CD14-positive monocyte (primary cell): ENCODE results near the gene ZNF407. TPM values are rescaled to one million over a fixed set of nuclear protein-coding genes. Genes with fewer than 3 reads are reported as not detected.

Experiments used
- DNase-seq, 3 donors: peaks; one replicate each; pipeline ENCODE4 v3.0.0-alpha.2; 2011 to 2022
- H2AFZ ChIP-seq: 2 replicates; pipeline ENCODE4 v1.6.0; 2012; ENCODE audit warnings: mild to moderate bottlenecking, low read depth, low read length, inconsistent platforms; ENCODE audit not compliant: insufficient read depth, poor library complexity, severe bottlenecking
- H3K27ac ChIP-seq, 2 donors: 1 replicate in 1 of 2; 2 replicates in 1 of 2; pipeline ENCODE4 v1.5.1; 2012 to 2013; ENCODE audit warnings: low read length in 2 of 2, control low read depth in 1 of 2, inconsistent platforms in 1 of 2, low read depth in 1 of 2, mild to moderate bottlenecking in 1 of 2
- H3K27me3 ChIP-seq, 2 donors: one replicate each; pipeline versions ENCODE4 v1.6.0 to v1.6.1; 2011 to 2013; ENCODE audit warnings: low read length in 2 of 2; ENCODE audit not compliant: control insufficient read depth in 2 of 2, insufficient read depth in 2 of 2
- H3K36me3 ChIP-seq, 2 donors: replicated peaks in 1 of 2; 1 replicate in 1 of 2; 2 replicates in 1 of 2; pipeline versions ENCODE4 v1.5.1 to v1.6.1; 2012 to 2013; ENCODE audit warnings: low read length in 2 of 2, control low read depth in 1 of 2, inconsistent platforms in 1 of 2, mild to moderate bottlenecking in 1 of 2; ENCODE audit not compliant: insufficient read depth in 2 of 2, control insufficient read depth in 1 of 2
- H3K4me1 ChIP-seq, 2 donors: 1 replicate in 1 of 2; 2 replicates in 1 of 2; pipeline versions ENCODE4 v1.5.1 to v1.6.1; 2012 to 2013; ENCODE audit warnings: low read length in 2 of 2, control low read depth in 1 of 2, inconsistent platforms in 1 of 2, mild to moderate bottlenecking in 1 of 2, moderate library complexity in 1 of 2; ENCODE audit not compliant: insufficient read depth in 2 of 2, control insufficient read depth in 1 of 2
- H3K4me2 ChIP-seq: replicated peaks from 2 replicates; pipeline ENCODE3; 2012; ENCODE audit warnings: low read length, moderate library complexity, mild to moderate bottlenecking; ENCODE audit not compliant: poor library complexity, severe bottlenecking; ENCODE audit errors: extremely low read depth
- H3K4me3 ChIP-seq, 3 experiments: fragments of 200-600 bp in 1 of 3; sonication (generic) in 1 of 3; replicated peaks in 1 of 3; 1 replicate in 2 of 3; 2 replicates in 1 of 3; pipeline ENCODE4 v1.5.1; 2011 to 2013; ENCODE audit warnings: low read length in 3 of 3, mild to moderate bottlenecking in 3 of 3, control low read depth in 2 of 3, low read depth in 2 of 3, inconsistent platforms in 1 of 3, moderate library complexity in 1 of 3
- H3K79me2 ChIP-seq: 2 replicates; pipeline ENCODE4 v1.6.0; 2012; ENCODE audit warnings: mild to moderate bottlenecking, control low read depth, inconsistent platforms, low read length, moderate library complexity; ENCODE audit not compliant: insufficient read depth
- H3K9ac ChIP-seq: 2 replicates; pipeline ENCODE4 v1.6.0; 2017; ENCODE audit warnings: low read length, mild to moderate bottlenecking; ENCODE audit not compliant: insufficient read depth, poor library complexity, severe bottlenecking
- H3K9me3 ChIP-seq, 2 donors: replicated peaks in 1 of 2; 1 replicate in 1 of 2; 2 replicates in 1 of 2; pipeline versions ENCODE4 v1.5.1 to v1.6.1; 2012 to 2013; ENCODE audit warnings: low read length in 2 of 2, control low read depth in 1 of 2; ENCODE audit not compliant: control insufficient read depth in 1 of 2, insufficient read depth in 1 of 2
- H4K20me1 ChIP-seq: 2 replicates; pipeline ENCODE4 v1.6.0; 2012; ENCODE audit warnings: mild to moderate bottlenecking, low read length, control low read depth, moderate library complexity; ENCODE audit not compliant: insufficient read depth
- H3K27ac Mint-ChIP-seq, 7 donors: one replicate each; pipeline ENCODE4 v1.8.0; 2020; ENCODE audit warnings: mild to moderate bottlenecking in 7 of 7, mixed read lengths in 7 of 7, moderate library complexity in 6 of 7, inconsistent platforms in 2 of 7
- H3K27me3 Mint-ChIP-seq, 3 donors: one replicate each; pipeline ENCODE4 v1.8.0; 2021 to 2022; ENCODE audit warnings: low read depth in 3 of 3, mild to moderate bottlenecking in 3 of 3, mixed read lengths in 3 of 3, moderate library complexity in 3 of 3, inconsistent platforms in 1 of 3
- H3K36me3 Mint-ChIP-seq, 2 donors: one replicate each; pipeline ENCODE4 v1.8.0; 2020; ENCODE audit warnings: mixed read lengths in 2 of 2, inconsistent platforms in 1 of 2, mild to moderate bottlenecking in 1 of 2
- H3K4me1 Mint-ChIP-seq: one replicate; pipeline ENCODE4 v1.8.0; 2020; ENCODE audit warnings: mild to moderate bottlenecking, mixed read lengths
- H3K4me3 Mint-ChIP-seq, 2 donors: one replicate each; pipeline ENCODE4 v1.8.0; 2020; ENCODE audit warnings: mild to moderate bottlenecking in 2 of 2, mixed read lengths in 2 of 2, moderate library complexity in 1 of 2
- H3K9me3 Mint-ChIP-seq, 7 donors: one replicate each; pipeline ENCODE4 v1.8.0; 2020 to 2022; ENCODE audit warnings: mixed read lengths in 7 of 7, mild to moderate bottlenecking in 6 of 7, moderate library complexity in 6 of 7, inconsistent platforms in 2 of 7
- WGBS: methylation state at CpG from one replicate; pipeline ENCODE4 v1.1.5; 2013; ENCODE audit warnings: missing lambda C conversion rate; ENCODE audit not compliant: insufficient coverage; 5-methylcytosine and 5-hydroxymethylcytosine counted together
- intact Hi-C, 2 donors: fragments of 100-400 bp; cut with micrococcal nuclease; formaldehyde crosslinking; loops; one replicate each; pipeline versions ENCODE4 v1.15.0 to v1.15.1; 2023
- polyA plus RNA-seq, 3 donors: library from polyadenylated mRNA; depleted of rRNA in 1 of 3; unstranded in 2 of 3; stranded (reverse) in 1 of 3; fragments of 300-500 nt in 2 of 3; fragments of >200 nt in 1 of 3; fragmentation: Illumina TruSeq in 2 of 3; gene quantifications; 1 replicate in 2 of 3; 2 replicates in 1 of 3; pipeline ENCODE4 v1.2.3, GENCODE V29; 2012 to 2021
- TF ChIP-seq, protein P1 (sequence below): fragments of 200-600 bp; IDR thresholded peaks from one replicate; pipeline ENCODE4 v1.8.0; 2022; ENCODE audit warnings: antibody characterized with exemption, mild to moderate bottlenecking

ZNF407 gene
- polyA plus RNA-seq, 3 donors = 1.3 to 3.6 (median 1.6) TPM

DNA sequence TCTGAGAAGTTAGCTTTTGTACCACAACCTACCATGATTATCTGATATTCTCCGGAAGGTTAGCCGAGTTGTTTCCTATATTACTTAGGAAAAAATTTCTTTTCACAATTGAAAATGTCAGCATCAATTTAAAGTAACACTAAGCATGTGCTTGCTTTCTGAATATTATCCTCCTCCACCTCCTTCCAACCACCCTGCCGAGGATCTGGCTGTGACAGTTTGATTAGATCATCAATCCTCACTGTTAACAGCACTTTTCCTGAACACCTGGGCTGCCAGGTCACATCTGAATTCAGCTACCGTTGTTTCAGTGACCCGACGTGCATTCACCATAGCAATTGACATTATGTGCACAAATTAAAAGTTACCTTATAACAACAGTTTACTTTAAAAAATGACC is 207.0 kb downstream of the ZNF407 start:
- no peak overlapping the region for H3K4me2 ChIP-seq
- TF ChIP-seq, protein P1, sequence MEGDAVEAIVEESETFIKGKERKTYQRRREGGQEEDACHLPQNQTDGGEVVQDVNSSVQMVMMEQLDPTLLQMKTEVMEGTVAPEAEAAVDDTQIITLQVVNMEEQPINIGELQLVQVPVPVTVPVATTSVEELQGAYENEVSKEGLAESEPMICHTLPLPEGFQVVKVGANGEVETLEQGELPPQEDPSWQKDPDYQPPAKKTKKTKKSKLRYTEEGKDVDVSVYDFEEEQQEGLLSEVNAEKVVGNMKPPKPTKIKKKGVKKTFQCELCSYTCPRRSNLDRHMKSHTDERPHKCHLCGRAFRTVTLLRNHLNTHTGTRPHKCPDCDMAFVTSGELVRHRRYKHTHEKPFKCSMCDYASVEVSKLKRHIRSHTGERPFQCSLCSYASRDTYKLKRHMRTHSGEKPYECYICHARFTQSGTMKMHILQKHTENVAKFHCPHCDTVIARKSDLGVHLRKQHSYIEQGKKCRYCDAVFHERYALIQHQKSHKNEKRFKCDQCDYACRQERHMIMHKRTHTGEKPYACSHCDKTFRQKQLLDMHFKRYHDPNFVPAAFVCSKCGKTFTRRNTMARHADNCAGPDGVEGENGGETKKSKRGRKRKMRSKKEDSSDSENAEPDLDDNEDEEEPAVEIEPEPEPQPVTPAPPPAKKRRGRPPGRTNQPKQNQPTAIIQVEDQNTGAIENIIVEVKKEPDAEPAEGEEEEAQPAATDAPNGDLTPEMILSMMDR = no peak
- DNase-seq = no peak
- H3K4me1 Mint-ChIP-seq = peaks cover 8% of the 10 kb centered on the region
- H3K9me3 ChIP-seq = no peaks in the 10 kb centered on the region
- no peaks in the 10 kb centered on the region for H3K4me1 ChIP-seq
- H3K9me3 Mint-ChIP-seq = no peaks in the 10 kb centered on the region
- no peaks in the 10 kb centered on the region for H3K79me2 ChIP-seq
- H3K27ac Mint-ChIP-seq = no peak overlapping the region
- H3K9ac ChIP-seq = no peak overlapping the region
- no peak overlapping the region for H3K27ac ChIP-seq
- no peaks in the 10 kb centered on the region for H3K27me3 Mint-ChIP-seq
- intact Hi-C loops = no loop called here
- H3K4me3 Mint-ChIP-seq = no peak overlapping the region
- WGBS = 78% methylated on average over 1 of the region's 6 CpGs
- no peaks in the 10 kb centered on the region for H3K27me3 ChIP-seq
- H2AFZ ChIP-seq = no peak overlapping the region
- no peak overlapping the region for H3K4me3 ChIP-seq
- H3K36me3 Mint-ChIP-seq = peaks cover 0 to 7% of the 10 kb centered on the region in 2 donors
- H3K36me3 ChIP-seq = no peaks in the 10 kb centered on the region
- no peaks in the 10 kb centered on the region for H4K20me1 ChIP-seq

DNA sequence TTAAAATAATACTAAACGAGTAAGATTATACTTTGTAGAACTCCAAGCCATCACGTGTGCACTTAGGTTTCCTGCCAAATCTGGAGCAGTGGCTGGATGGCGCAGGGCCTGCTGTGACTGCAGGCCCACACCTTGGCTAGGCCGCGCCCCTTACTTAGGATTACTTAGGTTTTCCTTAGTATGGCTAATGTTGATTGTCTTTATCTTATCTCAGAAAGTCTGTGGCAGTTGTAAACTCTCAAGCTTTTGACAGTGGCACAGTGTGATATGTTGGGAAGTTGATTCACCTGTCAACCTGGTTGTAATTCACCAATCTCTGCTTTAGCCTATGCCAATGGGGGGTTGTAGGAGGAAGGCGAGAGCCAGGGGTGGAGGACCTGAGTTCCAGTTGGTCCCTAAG is 208.4 kb downstream of the ZNF407 start:
- Histone ChIP-seq H3K27me3 (no peaks in the 10 kb centered on the region), H3K9ac (no peak overlapping the region), H3K36me3 (no peaks in the 10 kb centered on the region), H3K27ac (no peak overlapping the region), H3K4me3 (no peak overlapping the region), H4K20me1 (no peaks in the 10 kb centered on the region), H2AFZ (no peak overlapping the region), H3K79me2 (no peaks in the 10 kb centered on the region), H3K9me3 (no peaks in the 10 kb centered on the region), H3K4me1 (no peaks in the 10 kb centered on the region), H3K4me2 (no peak overlapping the region)
- intact Hi-C loops = no loop called here
- 98% methylated on average over 5 of the region's 6 CpGs for WGBS
- Mint-ChIP-seq H3K4me3 (no peak overlapping the region), H3K4me1 (peaks cover 8% of the 10 kb centered on the region), H3K36me3 (peaks cover 0 to 7% of the 10 kb centered on the region in 2 donors), H3K27ac (peak overlapping the region in 1 of 7 donors; percentile 33), H3K27me3 (no peaks in the 10 kb centered on the region), H3K9me3 (peaks cover 0 to 1% (median 0%) of the 10 kb centered on the region in 7 donors)
- TF ChIP-seq, protein P1 = no peak
- no peak for DNase-seq
